H1 (cell line): ENCODE measurements around the gene LDLRAP1. TPM values are rescaled to one million over a fixed set of nuclear protein-coding genes. Genes with fewer than 3 reads are reported as not detected.

Source experiments
- CTCF ChIA-PET: fragments of 300-600 bp; sonication (Branson Sonifier 250); formaldehyde crosslinking; loops from one replicate; lab custom pipeline; 2021; ENCODE audit not compliant: partially characterized antibody; lab: Charles Lee
- POLR2A ChIA-PET: fragments of 300-600 bp; sonication (Branson Sonifier 250); formaldehyde crosslinking; loops from one replicate; lab custom pipeline; 2021; ENCODE audit warnings: inconsistent platforms; ENCODE audit not compliant: partially characterized antibody; lab: Charles Lee
- DNase-seq, 2 experiments: peaks; one replicate each; pipeline versions ENCODE4 v3.0.0 to v3.0.0-alpha.2; 2010 to 2022; ENCODE audit warnings: low spot score in 2 of 2, low read depth in 1 of 2, mixed read lengths in 1 of 2
- FAIRE-seq: peaks from 2 replicates; lab custom pipeline; 2011; peaks lifted over from hg19 to GRCh38; lab: Jason Lieb, UNC
- H2AFZ ChIP-seq: 2 replicates; pipeline ENCODE4 v1.8.1; 2012; ENCODE audit warnings: low read length, inconsistent platforms
- H2AK5ac ChIP-seq: 2 replicates; pipeline ENCODE4 v1.6.1; 2013; ENCODE audit warnings: low read depth, low read length
- H2BK120ac ChIP-seq: replicated peaks from 2 replicates; pipeline ENCODE3; 2013; ENCODE audit warnings: low read depth, low read length, inconsistent platforms
- H2BK12ac ChIP-seq: 2 replicates; pipeline ENCODE4 v1.6.1; 2013; ENCODE audit warnings: low read depth, low read length
- H2BK15ac ChIP-seq: 2 replicates; pipeline ENCODE4 v1.6.1; 2013; ENCODE audit warnings: low read length
- H2BK20ac ChIP-seq: 2 replicates; pipeline ENCODE4 v1.6.1; 2013; ENCODE audit warnings: low read length
- H2BK5ac ChIP-seq: 2 replicates; pipeline ENCODE4 v1.6.1; 2013; ENCODE audit warnings: low read depth, low read length
- H3K14ac ChIP-seq: 2 replicates; pipeline ENCODE4 v1.6.1; 2013; ENCODE audit warnings: inconsistent platforms; ENCODE audit not compliant: insufficient read length
- H3K18ac ChIP-seq: 2 replicates; pipeline ENCODE4 v1.6.1; 2013; ENCODE audit warnings: low read length; ENCODE audit errors: extremely low read depth
- H3K23ac ChIP-seq: 2 replicates; pipeline ENCODE4 v1.6.1; 2013; ENCODE audit warnings: inconsistent platforms; ENCODE audit not compliant: insufficient read length
- H3K23me2 ChIP-seq: 2 replicates; pipeline ENCODE4 v1.6.1; 2013; ENCODE audit warnings: low read depth, low read length
- H3K27ac ChIP-seq: 2 replicates; pipeline ENCODE4 v1.6.1; 2011; ENCODE audit warnings: low read depth, low read length, inconsistent platforms
- H3K27me3 ChIP-seq, 4 experiments: replicated peaks in 1 of 4; 1 replicate in 1 of 4; 2 replicates in 3 of 4; pipeline versions ENCODE4 v1.6.1 to v1.8.1; 2011 to 2013; ENCODE audit warnings: low read length in 3 of 4, mild to moderate bottlenecking in 3 of 4, inconsistent platforms in 2 of 4, mixed read lengths in 2 of 4, moderate library complexity in 1 of 4; ENCODE audit not compliant: control insufficient read depth in 3 of 4, insufficient read depth in 3 of 4; ENCODE audit errors: extremely low read depth in 1 of 4
- H3K36me3 ChIP-seq, 4 experiments: 2 replicates each; pipeline versions ENCODE4 v1.6.1 to v1.8.1; 2011 to 2013; ENCODE audit warnings: mild to moderate bottlenecking in 4 of 4, low read length in 3 of 4, moderate library complexity in 2 of 4, control low read depth in 1 of 4, inconsistent platforms in 1 of 4; ENCODE audit not compliant: insufficient read depth in 4 of 4, control insufficient read depth in 2 of 4
- H3K4ac ChIP-seq: replicated peaks from 2 replicates; pipeline ENCODE3; 2013; ENCODE audit warnings: low read length, low read depth, mixed read lengths, inconsistent platforms; ENCODE audit not compliant: insufficient read length
- H3K4me1 ChIP-seq, 4 experiments: replicated peaks in 1 of 4; 1 replicate in 1 of 4; 2 replicates in 3 of 4; pipeline versions ENCODE4 v1.6.1 to v1.8.1; 2011 to 2013; ENCODE audit warnings: low read length in 3 of 4, inconsistent platforms in 2 of 4, mixed read lengths in 1 of 4; ENCODE audit not compliant: insufficient read depth in 4 of 4, control insufficient read depth in 3 of 4
- H3K4me2 ChIP-seq, 2 experiments: 2 replicates each; pipeline versions ENCODE4 v1.6.1 to v1.8.1; 2011 to 2013; ENCODE audit warnings: low read depth in 2 of 2, low read length in 2 of 2, control low read depth in 1 of 2, inconsistent platforms in 1 of 2, mild to moderate bottlenecking in 1 of 2; ENCODE audit not compliant: insufficient read depth in 1 of 2
- H3K4me3 ChIP-seq, 4 experiments: fragments of 200-600, 300-600 bp in 1 of 4; sonication (generic), shearing (Covaris generic), sonication (Bioruptor Twin) in 1 of 4; 2 replicates each; pipeline versions ENCODE4 v1.5.1 to v1.8.1; 2011 to 2016; ENCODE audit warnings: low read length in 4 of 4, low read depth in 3 of 4, control low read depth in 2 of 4, inconsistent platforms in 2 of 4, mild to moderate bottlenecking in 2 of 4, mixed read lengths in 1 of 4, moderate library complexity in 1 of 4; ENCODE audit not compliant: insufficient read depth in 2 of 4; ENCODE audit errors: extremely low read depth in 1 of 4
- H3K56ac ChIP-seq: replicated peaks from 2 replicates; pipeline ENCODE3; 2013; ENCODE audit warnings: low read depth, mild to moderate bottlenecking, mixed read lengths, low read length, inconsistent platforms; ENCODE audit not compliant: insufficient read length
- H3K79me1 ChIP-seq: 2 replicates; pipeline ENCODE4 v1.6.1; 2013; ENCODE audit warnings: low read depth, low read length, control low read depth
- H3K79me2 ChIP-seq, 2 experiments: 2 replicates each; pipeline versions ENCODE4 v1.6.1 to v1.8.1; 2012 to 2013; ENCODE audit warnings: low read length in 2 of 2, mild to moderate bottlenecking in 2 of 2, inconsistent platforms in 1 of 2; ENCODE audit not compliant: insufficient read depth in 2 of 2, control insufficient read depth in 1 of 2
- H3K9ac ChIP-seq, 4 experiments: replicated peaks in 1 of 4; 1 replicate in 1 of 4; 2 replicates in 3 of 4; pipeline versions ENCODE4 v1.6.1 to v1.8.1; 2011 to 2013; ENCODE audit warnings: low read depth in 3 of 4, low read length in 3 of 4, control low read depth in 2 of 4, mild to moderate bottlenecking in 2 of 4, moderate library complexity in 2 of 4, inconsistent platforms in 1 of 4; ENCODE audit errors: extremely low read depth in 1 of 4
- H3K9me3 ChIP-seq, 2 experiments: 2 replicates each; pipeline versions ENCODE4 v1.6.1 to v1.8.1; 2012 to 2013; ENCODE audit warnings: mild to moderate bottlenecking in 2 of 2, moderate library complexity in 2 of 2, control low read depth in 1 of 2, inconsistent platforms in 1 of 2, low read depth in 1 of 2, low read length in 1 of 2, mixed read lengths in 1 of 2; ENCODE audit not compliant: insufficient read depth in 2 of 2
- H4K20me1 ChIP-seq, 2 experiments: replicated peaks in 1 of 2; 2 replicates each; pipeline versions ENCODE3 to v1.8.1; 2011 to 2013; ENCODE audit warnings: inconsistent platforms in 2 of 2, low read length in 2 of 2, mild to moderate bottlenecking in 1 of 2; ENCODE audit not compliant: insufficient read depth in 2 of 2, control insufficient read depth in 1 of 2
- H4K5ac ChIP-seq: 2 replicates; pipeline ENCODE4 v1.6.1; 2013; ENCODE audit warnings: low read length, low read depth, mixed read lengths, inconsistent platforms; ENCODE audit not compliant: insufficient read length
- H4K8ac ChIP-seq: 2 replicates; pipeline ENCODE4 v1.8.0; 2013; ENCODE audit warnings: mild to moderate bottlenecking, moderate library complexity, low read length, inconsistent platforms; ENCODE audit not compliant: insufficient read depth; ENCODE audit errors: extremely low read depth
- H4K91ac ChIP-seq: replicated peaks from 2 replicates; pipeline ENCODE3; 2013; ENCODE audit warnings: low read length, mixed read lengths, inconsistent platforms; ENCODE audit not compliant: insufficient read length
- ASH2L ChIP-seq: fragments of 200-600, 300-600 bp; sonication (generic); IDR thresholded peaks from one replicate; pipeline ENCODE4 v1.7.1; 2017; ENCODE audit warnings: low read length
- ATF3 ChIP-seq: IDR thresholded peaks from 2 replicates; pipeline ENCODE4 v1.6.1; 2011; ENCODE audit warnings: low read depth, mild to moderate bottlenecking, low read length; ENCODE audit not compliant: insufficient read depth
- BRCA1 ChIP-seq: IDR thresholded peaks from 2 replicates; pipeline ENCODE4 v1.6.1; 2012; ENCODE audit warnings: low read depth, low read length, improper control_type of control experiment
- CTBP2 ChIP-seq: IDR thresholded peaks from 2 replicates; pipeline ENCODE4 v1.7.0; 2011; ENCODE audit warnings: borderline replicate concordance, mild to moderate bottlenecking, moderate library complexity, mixed read lengths, low read length; ENCODE audit not compliant: insufficient read depth, insufficient read length
- EZH2 ChIP-seq: fragments of 200-600 bp; sonication (generic); IDR thresholded peaks from 2 replicates; pipeline ENCODE4 v1.7.1; 2012; ENCODE audit warnings: low read depth, mild to moderate bottlenecking, moderate library complexity, low read length, inconsistent platforms; ENCODE audit not compliant: severe bottlenecking
- GTF2F1 ChIP-seq: IDR thresholded peaks from 2 replicates; pipeline ENCODE4 v1.6.1; 2012; ENCODE audit warnings: low read depth, low read length, improper control_type of control experiment, borderline replicate concordance
- RAD21 ChIP-seq, 2 experiments: IDR thresholded peaks in 1 of 2; conservative IDR thresholded peaks in 1 of 2; 2 replicates each; pipeline ENCODE4 v1.6.1; 2011; ENCODE audit warnings: low read depth in 2 of 2, low read length in 2 of 2, improper control_type of control experiment in 1 of 2, inconsistent platforms in 1 of 2, mild to moderate bottlenecking in 1 of 2, moderate library complexity in 1 of 2
- RNF2 ChIP-seq: fragments of 200-900, 300-1000 bp; sonication (generic); IDR thresholded peaks from 2 replicates; pipeline ENCODE4 v1.7.1; 2016; ENCODE audit warnings: borderline replicate concordance, low read depth, mild to moderate bottlenecking, antibody characterized with exemption, low read length; ENCODE audit not compliant: poor library complexity, severe bottlenecking; ENCODE audit errors: missing control alignments
- SIN3A ChIP-seq, 2 experiments: IDR thresholded peaks in 1 of 2; conservative IDR thresholded peaks in 1 of 2; 2 replicates each; pipeline ENCODE4 v1.6.1; 2011 to 2012; ENCODE audit warnings: low read length in 2 of 2, improper control_type of control experiment in 1 of 2, low read depth in 1 of 2, mild to moderate bottlenecking in 1 of 2
- SP4 ChIP-seq: IDR thresholded peaks from 2 replicates; pipeline ENCODE4 v1.6.1; 2012; ENCODE audit warnings: low read length, inconsistent platforms
- WGBS, 2 experiments: shearing (Covaris generic) in 1 of 2; methylation state at CpG; one replicate each; pipeline versions ENCODE4 v1.1.6 to v1.1.7; 2013 to 2015; ENCODE audit warnings: low lambda C conversion rate in 2 of 2, mixed read lengths in 2 of 2, inconsistent platforms in 1 of 2, low coverage in 1 of 2, missing lambda C conversion rate in 1 of 2; ENCODE audit not compliant: insufficient replicate concordance in 2 of 2, insufficient coverage in 1 of 2, insufficient read length in 1 of 2; ENCODE audit errors: extremely low coverage in 1 of 2, missing lambda C conversion rate in 1 of 2; 5-methylcytosine and 5-hydroxymethylcytosine counted together
- polyA plus RNA-seq, 7 experiments: library from polyadenylated mRNA; depleted of rRNA in 3 of 7; stranded (reverse) in 5 of 7; unstranded in 2 of 7; fragments of >200 nt in 5 of 7; fragments of 200-250 nt in 2 of 7; gene quantifications; 1 replicate in 5 of 7; 2 replicates in 1 of 7; 4 replicates in 1 of 7; pipeline versions ENCODE4 v1.2.1 to v1.2.3, GENCODE V29; 2011 to 2013; ENCODE audit warnings: missing spikeins in 2 of 7, mixed read lengths in 2 of 7
- total RNA-seq: library from RNA; stranded (reverse); fragmentation: NEBNext Ultra II Directional; extraction: Animal tissue kit (Norgen Biotek cat#: 25700); gene quantifications from 2 replicates; pipeline ENCODE4 v1.2.1, GENCODE V29; 2021

Gene LDLRAP1
- total and polyA plus RNA-seq, 2 of the 8 experiments (the other 6 are each of a cell fraction or from before 2014, with no cell fraction given): 12.8 to 13.2 TPM

GRCh38 chr1:25608488-25609178 lies 65.2 kb downstream of the LDLRAP1 start:
- Histone ChIP-seq H2AFZ (no peak overlapping the region), H2BK120ac (no peak overlapping the region), H3K36me3 (no peaks in the 10 kb centered on the region), H4K20me1 (no peaks in the 10 kb centered on the region), H3K4me3 (no peak overlapping the region), H4K8ac (no peak overlapping the region), H3K56ac (no peak overlapping the region), H3K4me2 (0 out of 4 replicates have a peak overlapping the region, but pooled peaks of 1 of the 2 experiments have one; percentile 36), H4K5ac (no peak overlapping the region), H2BK12ac (no peak overlapping the region), H3K79me2 (no peaks in the 10 kb centered on the region), H3K27me3 (no peaks in the 10 kb centered on the region; a peak in 2 of 7 replicates), H3K23ac (no peak overlapping the region), H3K14ac (no peak overlapping the region), H3K27ac (no peak overlapping the region), H3K79me1 (no peaks in the 10 kb centered on the region), H2AK5ac (no peak overlapping the region), H3K9ac (no peak overlapping the region), H3K9me3 (no peaks in the 10 kb centered on the region; a peak in 1 of 4 replicates), H2BK5ac (no peak overlapping the region), H2BK20ac (no peak overlapping the region), H4K91ac (no peak overlapping the region), H3K4ac (no peak overlapping the region), H3K18ac (no peak overlapping the region), H2BK15ac (no peak overlapping the region), H3K23me2 (no peaks in the 10 kb centered on the region), H3K4me1 (no peaks in the 10 kb centered on the region)
- FAIRE-seq: peak; percentile 52
- ChIA-PET CTCF (interaction anchor here (0.8 to 5.9 kb wide), 32 partner anchors 10 to 210 kb away, joined by 3 to 34 read pairs (median 4); partner anchors contain the start of gene SELENON), POLR2A (interaction anchor here (0.9 to 1.0 kb wide), 2 partner anchors 10 to 191 kb away, joined by 3 read pairs; no protein-coding TSS in a partner anchor)
- WGBS, 2 experiments: 24% methylated on average over 15 of the region's 15 CpGs; no CpG with 5 or more reads in 1 of the 2 experiments
- peak in 1 of 2 experiments; percentile 87 for DNase-seq
- TF ChIP-seq BRCA1 (no peak), SIN3A (conservative IDR thresholded peaks at IDR 0.05 in 1 of 2, IDR thresholded peaks at IDR 0.05 in 1 of 2; ENCODE audit: low read depth in 1 of 2, low read length in 2 of 2) (peak in 1 of 2 experiments; percentile 40; a peak in 1 of 4 replicates), RNF2 (no peak), EZH2 (no peak), RAD21 (IDR thresholded peaks at IDR 0.05 in 1 of 2, conservative IDR thresholded peaks at IDR 0.05 in 1 of 2; ENCODE audit: low read depth in 2 of 2, low read length in 2 of 2) (peak; percentile 72 to 81), ASH2L (no peak), ATF3 (no peak), GTF2F1 (no peak), SP4 (no peak), CTBP2 (no peak)
